ENCODE data around the gene TMEM52B. TPM values are rescaled to one million over a fixed set of nuclear protein-coding genes. Genes with fewer than 3 reads are reported as not detected.

TMEM52B gene
- total RNA-seq, 4 donors from 2014 or later = 0.16 TPM; not detected in 3

DNA sequence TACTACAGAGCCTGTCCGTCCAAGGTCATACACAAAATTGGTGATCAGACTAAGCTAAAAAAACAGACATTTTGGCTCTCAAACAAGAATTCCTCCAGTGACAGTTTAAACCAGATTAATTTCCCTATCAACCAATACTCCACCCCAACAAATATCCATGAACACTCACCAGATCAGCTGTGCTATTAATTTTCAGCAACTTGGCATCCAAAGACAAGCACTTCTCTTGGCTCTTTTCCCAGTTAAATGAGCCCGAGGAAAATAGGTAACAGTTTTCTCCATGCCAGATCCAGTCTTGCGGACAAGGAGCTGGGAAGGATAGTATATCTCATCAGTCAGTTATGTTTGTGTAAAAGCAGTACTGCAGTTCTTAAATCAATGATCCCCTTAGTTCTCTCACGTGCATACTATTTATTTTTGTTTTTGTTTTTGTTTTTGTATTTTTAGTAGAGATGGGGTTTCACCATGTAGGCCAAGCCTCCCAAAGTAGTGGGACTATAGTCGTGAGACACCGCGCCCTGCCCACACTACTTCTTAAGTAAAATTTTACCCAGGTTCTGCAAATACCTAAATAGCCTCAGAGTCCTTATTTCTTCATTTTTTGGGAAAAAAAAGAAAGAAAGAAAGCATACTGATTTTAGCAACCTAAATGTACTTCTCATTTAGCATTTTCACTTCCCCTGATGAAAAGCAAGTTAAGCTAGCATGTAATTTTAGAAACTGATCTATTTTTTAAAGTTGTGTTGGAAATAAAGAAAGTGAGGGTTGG is 18.0 kb upstream of the TMEM52B start:
- H3K36me3 ChIP-seq = no peaks in the 10 kb centered on the region
- no peak for DNase-seq (ENCODE audit: low spot score in 2 of 2)
- H3K27me3 ChIP-seq = no peaks in the 10 kb centered on the region
- H3K9me3 ChIP-seq = no peaks in the 10 kb centered on the region
- no peak for TF ChIP-seq POLR2AphosphoS5 (IDR thresholded peaks at IDR 0.05)
- TF ChIP-seq EP300 (IDR thresholded peaks at IDR 0.05) = no peak
- TF ChIP-seq CTCF (IDR thresholded peaks at IDR 0.05) = no peak
- TF ChIP-seq POLR2A (IDR thresholded peaks at IDR 0.05) = no peak
- peaks cover 10% of the 10 kb centered on the region for H3K4me1 ChIP-seq
- H3K4me3 ChIP-seq = no peak overlapping the region
- 44% methylated on average over 7 of the region's 7 CpGs for WGBS
- H3K27ac ChIP-seq = no peak overlapping the region

GRCh38 chr12:10163084-10163483 is 15.7 kb upstream of the TMEM52B start:
- H3K9me3 ChIP-seq = no peaks in the 10 kb centered on the region
- DNase-seq (ENCODE audit: low spot score in 2 of 2) = no peak
- 80% methylated on average over 3 of the region's 3 CpGs for WGBS
- no peaks in the 10 kb centered on the region for H3K27me3 ChIP-seq
- H3K27ac ChIP-seq = no peak overlapping the region
- TF ChIP-seq CTCF (IDR thresholded peaks at IDR 0.05) (no peak), POLR2A (IDR thresholded peaks at IDR 0.05) (no peak), EP300 (IDR thresholded peaks at IDR 0.05) (no peak), POLR2AphosphoS5 (IDR thresholded peaks at IDR 0.05) (no peak)
- no peaks in the 10 kb centered on the region for H3K36me3 ChIP-seq
- H3K4me3 ChIP-seq = no peak overlapping the region
- peaks cover 10% of the 10 kb centered on the region for H3K4me1 ChIP-seq

GRCh38 chr12:10165421-10165820 is 13.4 kb upstream of the TMEM52B start:
- H3K27me3 ChIP-seq = no peaks in the 10 kb centered on the region
- no peak for TF ChIP-seq CTCF (IDR thresholded peaks at IDR 0.05)
- TF ChIP-seq POLR2AphosphoS5 (IDR thresholded peaks at IDR 0.05) = no peak
- H3K36me3 ChIP-seq = no peaks in the 10 kb centered on the region
- no peak overlapping the region for H3K4me3 ChIP-seq
- DNase-seq (ENCODE audit: low spot score in 2 of 2) = no peak
- peaks cover 7% of the 10 kb centered on the region for H3K4me1 ChIP-seq
- WGBS = 61% methylated on average over 1 of the region's 1 CpG
- no peak overlapping the region for H3K27ac ChIP-seq
- H3K9me3 ChIP-seq = no peaks in the 10 kb centered on the region

- TF ChIP-seq POLR2AphosphoS5 (IDR thresholded peaks at IDR 0.05) (no peak), EP300 (IDR thresholded peaks at IDR 0.05) (no peak), CTCF (IDR thresholded peaks at IDR 0.05) (no peak), POLR2A (IDR thresholded peaks at IDR 0.05) (no peak)
- H3K4me3 ChIP-seq = no peak overlapping the region
- H3K4me1 ChIP-seq = no peaks in the 10 kb centered on the region
- H3K27ac ChIP-seq = no peak overlapping the region
- H3K27me3 ChIP-seq = no peaks in the 10 kb centered on the region
- H3K9me3 ChIP-seq = no peaks in the 10 kb centered on the region
- 61% methylated on average over 5 of the region's 5 CpGs for WGBS
- no peaks in the 10 kb centered on the region for H3K36me3 ChIP-seq
- no peak for DNase-seq (ENCODE audit: low spot score in 2 of 2)
Measured at GRCh38 chr12:10167599-10167998, 11.2 kb upstream of the TMEM52B start.

DNA sequence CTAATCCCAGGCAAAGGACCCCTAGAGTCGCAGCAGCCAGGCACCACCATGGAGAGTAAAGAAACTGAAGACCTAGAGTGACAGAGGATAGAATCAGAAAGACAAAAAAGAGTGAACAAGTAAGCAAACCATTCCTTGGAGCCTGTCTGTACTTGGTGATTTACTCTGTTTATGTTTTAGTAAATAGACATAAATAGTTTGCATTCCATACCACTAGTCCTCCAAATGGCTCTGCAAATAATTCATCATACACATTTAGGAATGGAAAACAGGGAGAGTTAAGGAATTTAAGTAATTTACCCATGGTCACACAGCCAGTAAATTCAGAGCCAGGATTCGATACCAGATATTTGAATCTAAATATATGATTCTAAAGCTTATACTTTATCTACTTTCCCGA is 9.7 kb upstream of the TMEM52B start:
- no peak overlapping the region for H3K4me3 ChIP-seq
- no peak for DNase-seq (ENCODE audit: low spot score in 2 of 2)
- no peak overlapping the region for H3K27ac ChIP-seq
- TF ChIP-seq CTCF (IDR thresholded peaks at IDR 0.05) = no peak
- no peak for TF ChIP-seq EP300 (IDR thresholded peaks at IDR 0.05)
- no peak for TF ChIP-seq POLR2A (IDR thresholded peaks at IDR 0.05)
- no peak for TF ChIP-seq POLR2AphosphoS5 (IDR thresholded peaks at IDR 0.05)
- H3K36me3 ChIP-seq = no peaks in the 10 kb centered on the region
- H3K4me1 ChIP-seq = no peaks in the 10 kb centered on the region
- H3K9me3 ChIP-seq = no peaks in the 10 kb centered on the region
- no peaks in the 10 kb centered on the region for H3K27me3 ChIP-seq
- 77% methylated on average over 3 of the region's 3 CpGs for WGBS

Data from suprapubic skin (tissue), 4 donors.